Psoas muscle (tissue), 8 donors: Measurements from ENCODE around the gene COLEC12. TPM values are rescaled to one million over a fixed set of nuclear protein-coding genes. Genes with fewer than 3 reads are reported as not detected.
A peak's percentile ranks its signal among the peaks of the same experiment; 100 is the strongest.

Experiments
- ATAC-seq, 4 donors: fragments of 200-7000 bp; cut with Tn5 transposase; one replicate each; pipeline ENCODE4 v1.9.1; 2020; ENCODE audit warnings: moderate library complexity in 3 of 4, mild to moderate bottlenecking in 2 of 4
- DNase-seq, 2 donors: peaks; one replicate each; pipeline ENCODE4 v3.0.0-alpha.2; 2020
- H3K27ac ChIP-seq: fragments of 200-600 bp; one replicate; pipeline ENCODE4 v1.8.0; 2022
- H3K27me3 ChIP-seq, 3 donors: fragments of 200-600 bp in 1 of 3; one replicate each; pipeline versions ENCODE4 v1.6.1 to v1.8.0; 2013 to 2022; ENCODE audit warnings: low read length in 2 of 3, mild to moderate bottlenecking in 2 of 3, moderate library complexity in 1 of 3; ENCODE audit not compliant: insufficient read depth in 3 of 3
- H3K36me3 ChIP-seq, 2 donors: fragments of 200-600 bp in 1 of 2; one replicate each; pipeline versions ENCODE4 v1.6.1 to v1.8.0; 2013 to 2022; ENCODE audit warnings: low read depth in 1 of 2, mild to moderate bottlenecking in 1 of 2, moderate library complexity in 1 of 2; ENCODE audit not compliant: insufficient read depth in 1 of 2
- H3K4me1 ChIP-seq: fragments of 200-600 bp; one replicate; pipeline ENCODE4 v1.8.0; 2022
- H3K4me3 ChIP-seq: fragments of 200-600 bp; one replicate; pipeline ENCODE4 v1.8.0; 2022; ENCODE audit warnings: mild to moderate bottlenecking
- H3K9me3 ChIP-seq: fragments of 200-600 bp; one replicate; pipeline ENCODE4 v1.8.0; 2022
- WGBS, 3 donors: extraction: QIAGEN DNeasy Blood & Tissue Kit; methylation state at CpG; one replicate each; pipeline versions ENCODE4 v1.1.6 to v1.1.7; 2013; 5-methylcytosine and 5-hydroxymethylcytosine counted together
- intact Hi-C, 2 donors: fragments of 100-400 bp; cut with DNase I; formaldehyde crosslinking; loops; one replicate each; pipeline versions ENCODE4 v1.11.0 to v1.14.2; 2022
- polyA plus RNA-seq, 3 donors: library from polyadenylated mRNA; stranded (reverse); fragments of 200-250 nt; gene quantifications; one replicate each; pipeline ENCODE4 v1.2.3, GENCODE V29; 2013
- total RNA-seq, 4 donors: library from RNA; stranded (reverse); fragmentation: NEBNext Ultra II Directional in 2 of 4; extraction: Animal tissue kit (Norgen Biotek cat#: 25700) in 2 of 4; gene quantifications; one replicate each; pipeline versions ENCODE4 v1.2.1 to v1.2.4, GENCODE V29; 2021 to 2023
- TF ChIP-seq, protein P1 (sequence below): fragments of 200-600 bp; IDR thresholded peaks from one replicate; pipeline ENCODE4 v1.8.0; 2022; ENCODE audit warnings: antibody characterized with exemption
- donor health status: healthy with polysubstance abuse.
- donor health status: DM: no; HTN: no; CAD: no; lungs with moderate emphysema.
- donor health status: Bipolar disorder and iron deficiency.
- donor health status: healthy.
- donor health status: DM: yes; HTN: yes; CAD: no.
- donor health status: DM: no; HTN: no; CAD: no.
- donor health status: DM: no; HTN: no; CAD: no.
- donor health status: DM: yes; HTN: yes; CAD: no.

Gene COLEC12
- total and polyA plus RNA-seq, 7 donors, result 0.80 to 6.4 (median 3.4) TPM

DNA sequence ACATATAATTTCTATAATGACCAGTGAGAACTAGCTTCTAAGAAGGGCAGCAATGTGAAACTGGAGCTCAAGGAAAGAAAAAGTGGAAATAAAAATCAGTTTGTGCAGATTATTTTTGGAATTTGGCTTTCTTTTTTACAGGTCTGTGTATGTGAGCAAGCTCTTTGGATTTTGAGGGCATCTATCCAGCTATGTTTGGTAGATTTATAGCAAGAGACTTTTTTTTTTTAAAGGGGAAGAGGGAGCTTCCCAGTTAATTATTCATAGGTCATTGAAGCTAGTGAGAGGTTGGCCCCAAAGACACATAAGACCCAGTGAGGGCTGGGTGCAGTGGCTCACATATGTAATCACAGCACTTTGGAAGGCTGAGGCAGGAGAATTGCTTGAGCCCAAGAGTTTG, 24.0 kb upstream of the COLEC12 start:
- Histone ChIP-seq H3K36me3 (no peaks in the 10 kb centered on the region), H3K27ac (no peak overlapping the region), H3K27me3 (no peaks in the 10 kb centered on the region), H3K4me3 (no peak overlapping the region), H3K4me1 (no peaks in the 10 kb centered on the region), H3K9me3 (no peaks in the 10 kb centered on the region)
- DNase-seq, result no peak
- intact Hi-C loops, result no loop called here
- ATAC-seq, result no peak
- TF ChIP-seq, protein P1, sequence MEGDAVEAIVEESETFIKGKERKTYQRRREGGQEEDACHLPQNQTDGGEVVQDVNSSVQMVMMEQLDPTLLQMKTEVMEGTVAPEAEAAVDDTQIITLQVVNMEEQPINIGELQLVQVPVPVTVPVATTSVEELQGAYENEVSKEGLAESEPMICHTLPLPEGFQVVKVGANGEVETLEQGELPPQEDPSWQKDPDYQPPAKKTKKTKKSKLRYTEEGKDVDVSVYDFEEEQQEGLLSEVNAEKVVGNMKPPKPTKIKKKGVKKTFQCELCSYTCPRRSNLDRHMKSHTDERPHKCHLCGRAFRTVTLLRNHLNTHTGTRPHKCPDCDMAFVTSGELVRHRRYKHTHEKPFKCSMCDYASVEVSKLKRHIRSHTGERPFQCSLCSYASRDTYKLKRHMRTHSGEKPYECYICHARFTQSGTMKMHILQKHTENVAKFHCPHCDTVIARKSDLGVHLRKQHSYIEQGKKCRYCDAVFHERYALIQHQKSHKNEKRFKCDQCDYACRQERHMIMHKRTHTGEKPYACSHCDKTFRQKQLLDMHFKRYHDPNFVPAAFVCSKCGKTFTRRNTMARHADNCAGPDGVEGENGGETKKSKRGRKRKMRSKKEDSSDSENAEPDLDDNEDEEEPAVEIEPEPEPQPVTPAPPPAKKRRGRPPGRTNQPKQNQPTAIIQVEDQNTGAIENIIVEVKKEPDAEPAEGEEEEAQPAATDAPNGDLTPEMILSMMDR, result no peak

DNA sequence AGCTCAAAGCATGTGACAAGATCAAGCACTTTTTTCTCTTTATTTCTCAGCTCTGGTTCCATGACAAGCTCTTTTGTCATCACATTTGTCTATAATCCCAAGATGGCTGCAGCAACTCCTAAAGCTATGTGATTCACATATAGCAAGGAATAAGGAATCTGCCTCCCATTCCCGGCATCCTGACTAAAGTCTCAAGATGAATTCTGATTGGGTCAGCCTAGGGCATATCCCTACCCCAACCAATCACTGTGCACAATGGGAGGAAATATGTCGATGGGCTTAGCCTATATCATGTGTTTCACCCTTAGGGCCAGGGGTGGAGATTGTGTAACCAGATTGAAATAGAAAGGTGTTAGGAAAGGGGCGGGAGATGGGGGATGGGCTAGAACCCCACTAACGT, 23.1 kb upstream of the COLEC12 start:
- Histone ChIP-seq H3K27ac (no peak overlapping the region), H3K9me3 (no peaks in the 10 kb centered on the region), H3K27me3 (no peaks in the 10 kb centered on the region), H3K36me3 (no peaks in the 10 kb centered on the region), H3K4me1 (no peaks in the 10 kb centered on the region), H3K4me3 (no peak overlapping the region)
- ATAC-seq (no peak), DNase-seq (no peak)
- WGBS, 3 donors, result 51 to 59% (median 51%) methylated on average over 4 of the region's 4 CpGs
- TF ChIP-seq, protein P1, result no peak
- intact Hi-C loops, result no loop called here

DNA sequence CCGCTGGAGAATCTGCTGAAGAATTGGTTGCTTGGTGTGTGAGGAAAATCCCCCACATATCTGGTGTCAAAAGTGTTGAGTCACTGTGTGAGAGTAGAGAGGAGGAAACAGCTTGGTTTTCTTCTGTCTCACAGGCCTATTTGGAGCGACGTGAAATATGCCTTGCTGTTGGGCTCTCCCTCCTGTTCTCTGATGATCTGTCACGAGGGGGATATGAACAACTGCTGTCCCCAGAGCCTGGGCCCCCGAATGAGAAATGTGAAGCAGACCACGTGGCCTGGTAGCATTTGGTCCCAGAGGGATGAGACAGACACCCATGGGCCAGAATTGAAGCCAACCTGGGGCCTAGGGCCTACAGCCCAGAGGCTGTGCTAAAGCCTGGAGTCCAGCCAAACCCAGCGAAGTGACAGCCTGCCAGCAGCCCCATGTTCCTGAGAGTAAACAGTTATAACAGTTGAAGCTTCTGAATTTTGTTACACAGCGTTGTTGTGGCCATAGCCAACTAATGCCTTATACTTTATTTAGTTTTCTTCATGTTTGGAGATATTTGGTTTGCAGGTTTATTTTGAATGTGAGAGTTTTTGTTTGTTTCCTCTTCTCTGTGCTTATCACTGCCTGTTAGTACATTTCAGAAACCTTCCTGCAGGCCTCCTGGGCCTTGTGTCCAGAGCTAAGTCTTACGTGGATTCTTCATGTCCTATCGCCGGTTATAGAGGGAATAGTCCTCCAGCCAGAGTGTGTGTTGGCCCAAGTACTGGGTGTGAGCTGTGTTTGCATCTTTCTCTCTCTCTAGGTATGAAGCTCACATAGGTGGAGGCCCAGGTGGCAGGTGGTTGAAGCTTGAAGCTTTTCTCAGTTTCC, 18.7 kb upstream of the COLEC12 start:
- DNase-seq (peak; percentile 36 to 65), ATAC-seq (peak in 2 of 4 donors; percentile 40 to 42)
- 41 to 56% (median 42%) methylated on average over 11 of the region's 11 CpGs for WGBS, 3 donors
- intact Hi-C loops, result no loop called here
- Histone ChIP-seq H3K9me3 (no peaks in the 10 kb centered on the region), H3K4me3 (no peak overlapping the region), H3K36me3 (no peaks in the 10 kb centered on the region), H3K4me1 (no peaks in the 10 kb centered on the region), H3K27me3 (no peaks in the 10 kb centered on the region), H3K27ac (peak overlapping the region; percentile 6)
- TF ChIP-seq, protein P1, result no peak

DNA sequence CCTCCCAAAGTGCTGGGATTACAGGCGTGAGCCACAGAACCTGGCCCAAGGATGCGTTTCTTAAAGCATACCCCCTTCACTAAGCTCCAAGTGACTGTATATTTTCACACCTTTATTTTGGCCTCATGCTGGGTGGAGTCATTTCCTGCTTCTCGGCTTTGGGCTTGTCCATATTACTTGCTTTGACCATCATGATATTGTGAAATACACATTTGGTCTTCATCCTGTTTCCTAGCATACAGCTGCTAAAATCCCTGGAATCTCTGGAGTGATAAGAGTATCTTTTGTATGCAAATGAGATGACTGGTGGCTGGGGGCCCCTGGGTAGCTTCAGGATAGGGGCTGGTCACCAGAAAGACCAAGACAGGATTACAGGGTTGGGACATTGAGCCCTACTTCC, 17.6 kb upstream of the COLEC12 start:
- no peak overlapping the region for H3K4me3 ChIP-seq
- ATAC-seq (no peak), DNase-seq (no peak)
- intact Hi-C loops, result no loop called here
- H3K36me3 ChIP-seq, result no peaks in the 10 kb centered on the region
- 89 to 90% (median 89%) methylated on average over 3 of the region's 3 CpGs for WGBS, 3 donors
- TF ChIP-seq, protein P1, result no peak
- no peaks in the 10 kb centered on the region for H3K4me1 ChIP-seq
- no peak overlapping the region for H3K27ac ChIP-seq
- H3K9me3 ChIP-seq, result no peaks in the 10 kb centered on the region
- no peaks in the 10 kb centered on the region for H3K27me3 ChIP-seq

DNA sequence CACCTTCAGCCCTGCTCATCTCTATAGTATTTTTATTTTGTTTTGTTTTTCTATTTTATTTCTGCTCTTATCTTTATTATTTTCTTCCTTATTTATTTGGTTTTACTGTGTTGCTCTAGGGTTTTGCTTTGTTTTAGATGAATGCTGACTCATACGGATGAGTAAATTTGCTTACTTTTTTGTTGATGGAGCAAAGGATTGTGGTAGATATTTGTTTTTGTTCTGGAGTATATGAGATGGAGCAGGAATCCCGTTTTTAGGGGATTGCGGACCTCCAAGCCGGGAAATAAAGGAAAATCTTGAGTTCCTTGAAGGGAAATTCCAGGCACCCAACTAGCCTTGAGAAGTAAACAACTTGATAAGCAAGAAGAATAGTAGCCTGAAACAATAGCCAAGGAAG, 15.3 kb upstream of the COLEC12 start:
- Histone ChIP-seq H3K4me1 (no peaks in the 10 kb centered on the region), H3K4me3 (no peak overlapping the region), H3K36me3 (no peaks in the 10 kb centered on the region), H3K27ac (no peak overlapping the region), H3K27me3 (no peaks in the 10 kb centered on the region), H3K9me3 (no peaks in the 10 kb centered on the region)
- intact Hi-C loops, result no loop called here
- WGBS, 3 donors, result 59 to 76% (median 62%) methylated on average over 4 of the region's 4 CpGs
- DNase-seq, result no peak
- no peak for ATAC-seq
- TF ChIP-seq, protein P1, result no peak
